SH-SY5Y (cell line): ENCODE results near the gene SLC22A1.

Experiments used
- GATA2 ChIP-seq: IDR thresholded peaks from 2 replicates; pipeline ENCODE4 v1.6.1; 2011; ENCODE audit warnings: mild to moderate bottlenecking, low read depth, low read length
- GATA3 ChIP-seq: IDR thresholded peaks from 2 replicates; pipeline ENCODE4 v1.6.1; 2011; ENCODE audit warnings: low read depth, mild to moderate bottlenecking, low read length, moderate library complexity

- TF ChIP-seq GATA2 (no peak), GATA3 (no peak)
Observed at GRCh38 chr6:160203953-160204352, 82.3 kb downstream of the SLC22A1 start.
